Measurements from ENCODE around the gene WAS.

GRCh38 chrX:48711162-48711928, 27.7 kb downstream of the WAS start:
- TF ChIP-seq, protein P1, sequence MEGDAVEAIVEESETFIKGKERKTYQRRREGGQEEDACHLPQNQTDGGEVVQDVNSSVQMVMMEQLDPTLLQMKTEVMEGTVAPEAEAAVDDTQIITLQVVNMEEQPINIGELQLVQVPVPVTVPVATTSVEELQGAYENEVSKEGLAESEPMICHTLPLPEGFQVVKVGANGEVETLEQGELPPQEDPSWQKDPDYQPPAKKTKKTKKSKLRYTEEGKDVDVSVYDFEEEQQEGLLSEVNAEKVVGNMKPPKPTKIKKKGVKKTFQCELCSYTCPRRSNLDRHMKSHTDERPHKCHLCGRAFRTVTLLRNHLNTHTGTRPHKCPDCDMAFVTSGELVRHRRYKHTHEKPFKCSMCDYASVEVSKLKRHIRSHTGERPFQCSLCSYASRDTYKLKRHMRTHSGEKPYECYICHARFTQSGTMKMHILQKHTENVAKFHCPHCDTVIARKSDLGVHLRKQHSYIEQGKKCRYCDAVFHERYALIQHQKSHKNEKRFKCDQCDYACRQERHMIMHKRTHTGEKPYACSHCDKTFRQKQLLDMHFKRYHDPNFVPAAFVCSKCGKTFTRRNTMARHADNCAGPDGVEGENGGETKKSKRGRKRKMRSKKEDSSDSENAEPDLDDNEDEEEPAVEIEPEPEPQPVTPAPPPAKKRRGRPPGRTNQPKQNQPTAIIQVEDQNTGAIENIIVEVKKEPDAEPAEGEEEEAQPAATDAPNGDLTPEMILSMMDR (conservative IDR thresholded peaks at IDR 0.05; ENCODE audit: low read depth, low read length) = no peak
- no peak for TF ChIP-seq EZH2 (IDR thresholded peaks at IDR 0.05; ENCODE audit: borderline replicate concordance, low read depth, low read length, poor library complexity, severe bottlenecking)
